Kidney tubule cell (primary cell): ENCODE measurements around the gene ABHD14A.

ENCODE experiments used
- DNase-seq: peaks from one replicate; pipeline ENCODE4 v3.0.0-alpha.2; 2018; ENCODE audit warnings: low spot score

Gene ABHD14A

DNA sequence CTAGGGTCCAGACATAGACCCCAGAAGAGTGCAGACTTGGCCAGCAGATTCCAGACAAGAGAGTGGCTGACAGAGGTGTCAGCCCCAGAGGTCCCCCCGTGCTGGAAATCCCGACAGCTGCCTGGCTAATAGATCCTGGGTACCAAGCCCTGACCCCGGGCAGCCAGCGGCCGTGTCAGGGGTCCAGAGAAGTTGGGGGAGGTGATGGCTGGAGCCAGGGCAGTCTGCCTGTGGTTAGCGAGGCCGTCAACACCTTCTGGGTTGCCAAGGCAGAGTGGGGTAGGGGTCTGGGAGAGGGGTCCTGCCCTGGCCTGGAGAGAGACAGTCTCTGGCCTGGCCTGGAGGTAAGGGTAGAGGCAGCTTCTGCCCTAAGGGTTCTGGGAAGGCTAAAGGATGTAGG, 45.9 kb downstream of the ABHD14A start:
- DNase-seq, result no peak

DNA sequence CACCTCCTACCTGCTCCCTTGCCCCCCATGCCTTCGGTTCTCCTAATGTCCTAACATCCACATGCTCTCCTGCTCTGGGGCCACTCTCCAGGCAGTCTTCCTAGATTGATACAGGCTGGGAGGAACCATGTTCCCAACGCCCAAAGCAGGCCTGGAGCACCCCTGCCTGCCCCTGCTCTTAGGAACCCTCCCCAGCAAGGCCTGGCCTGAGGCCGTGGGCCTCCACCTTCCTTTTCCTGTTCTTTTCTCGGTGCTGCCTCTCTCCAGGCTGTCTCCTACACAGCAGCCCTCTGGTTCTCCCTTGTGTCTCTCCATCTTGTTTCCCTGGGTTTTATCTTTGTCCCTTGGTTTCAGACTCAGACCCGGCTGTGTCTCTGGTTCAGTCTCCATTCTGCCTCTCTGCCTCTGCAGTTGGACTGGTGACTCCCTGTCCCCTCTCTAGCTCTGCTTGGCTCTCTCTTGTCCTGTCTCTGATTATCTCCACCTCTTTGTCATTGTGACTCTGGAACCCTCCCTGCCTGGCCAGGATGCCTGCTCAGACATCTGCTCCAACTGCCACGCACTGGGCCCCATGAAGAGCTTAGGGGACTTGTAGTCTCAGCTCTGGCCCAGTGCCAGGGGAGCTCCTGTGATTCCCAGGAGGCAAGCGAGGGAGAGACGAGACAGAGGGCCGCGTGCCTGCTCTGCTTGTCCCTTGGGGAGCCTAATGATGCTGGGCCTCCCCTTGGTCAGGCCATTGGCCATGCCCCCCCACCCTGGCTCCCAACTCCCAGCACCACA, 46.8 kb downstream of the ABHD14A start:
- DNase-seq, result no peak

DNA sequence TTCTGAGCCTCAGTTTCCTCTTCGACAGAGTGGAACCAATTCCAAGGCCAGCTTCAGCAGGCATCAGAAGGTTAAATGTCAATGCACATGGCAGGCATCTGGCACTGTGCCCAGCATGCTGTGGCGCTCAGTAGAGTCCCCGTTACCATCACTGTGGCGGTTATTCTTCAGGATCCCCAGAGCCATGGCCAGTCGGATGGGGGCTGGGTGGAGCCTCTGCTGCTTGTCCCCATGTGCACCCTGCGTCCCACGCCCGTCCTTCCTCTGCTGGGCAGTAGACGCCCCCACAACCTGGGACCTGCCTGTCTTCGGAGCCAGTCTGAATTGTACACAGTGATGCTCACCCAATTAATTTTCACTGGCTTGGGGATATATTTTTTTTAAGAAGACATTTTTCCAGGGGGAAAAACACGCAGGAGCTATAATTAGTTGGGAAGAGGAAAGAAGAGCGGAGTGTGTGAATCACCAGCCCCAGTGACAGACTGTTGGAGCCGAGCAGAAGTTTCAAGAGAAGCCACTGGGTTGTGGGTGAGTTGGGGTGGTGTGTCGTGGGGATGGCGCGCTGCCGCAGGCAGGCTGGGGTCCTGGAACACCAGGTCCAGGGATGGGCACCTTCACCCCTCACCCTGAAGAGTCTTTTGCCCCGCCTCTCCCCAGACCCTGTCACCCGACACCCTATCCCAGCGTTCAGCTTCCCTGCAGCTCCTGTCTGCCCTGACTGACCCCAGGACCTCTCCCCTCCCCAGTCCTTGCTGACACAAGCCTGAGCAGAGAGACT, 47.6 kb downstream of the ABHD14A start:
- no peak for DNase-seq

DNA sequence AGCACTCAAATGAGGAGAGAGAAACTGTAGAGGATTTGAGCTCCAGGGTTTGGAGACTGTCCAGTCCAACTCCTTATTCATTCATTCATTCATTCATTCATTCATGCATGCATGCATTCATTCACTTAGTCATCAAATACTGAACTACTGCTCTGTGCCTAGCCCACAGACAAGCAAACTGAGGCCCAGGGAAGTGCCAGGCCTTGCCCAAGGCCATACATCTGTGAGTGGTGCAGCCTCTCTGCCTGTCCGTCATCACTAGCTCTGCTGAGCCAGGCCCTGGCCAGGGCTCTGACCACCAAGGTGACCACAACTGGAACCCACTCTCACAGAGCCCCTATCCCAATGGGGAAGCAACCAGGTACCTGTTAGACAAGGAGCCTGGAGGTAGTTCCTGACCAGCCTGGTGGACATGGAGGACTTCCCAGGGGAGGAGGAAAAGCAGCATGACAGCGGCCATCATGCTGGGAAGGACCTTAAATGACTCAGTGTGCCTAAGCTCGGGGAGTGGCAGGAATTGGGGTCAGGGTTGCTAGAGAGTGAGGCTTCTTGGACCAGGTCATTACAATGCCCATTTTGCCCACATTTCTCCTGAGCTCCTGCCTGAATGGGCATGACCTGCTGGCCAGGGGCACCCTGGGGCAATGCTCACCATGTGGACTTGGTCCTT, 48.4 kb downstream of the ABHD14A start:
- DNase-seq, result no peak

DNA sequence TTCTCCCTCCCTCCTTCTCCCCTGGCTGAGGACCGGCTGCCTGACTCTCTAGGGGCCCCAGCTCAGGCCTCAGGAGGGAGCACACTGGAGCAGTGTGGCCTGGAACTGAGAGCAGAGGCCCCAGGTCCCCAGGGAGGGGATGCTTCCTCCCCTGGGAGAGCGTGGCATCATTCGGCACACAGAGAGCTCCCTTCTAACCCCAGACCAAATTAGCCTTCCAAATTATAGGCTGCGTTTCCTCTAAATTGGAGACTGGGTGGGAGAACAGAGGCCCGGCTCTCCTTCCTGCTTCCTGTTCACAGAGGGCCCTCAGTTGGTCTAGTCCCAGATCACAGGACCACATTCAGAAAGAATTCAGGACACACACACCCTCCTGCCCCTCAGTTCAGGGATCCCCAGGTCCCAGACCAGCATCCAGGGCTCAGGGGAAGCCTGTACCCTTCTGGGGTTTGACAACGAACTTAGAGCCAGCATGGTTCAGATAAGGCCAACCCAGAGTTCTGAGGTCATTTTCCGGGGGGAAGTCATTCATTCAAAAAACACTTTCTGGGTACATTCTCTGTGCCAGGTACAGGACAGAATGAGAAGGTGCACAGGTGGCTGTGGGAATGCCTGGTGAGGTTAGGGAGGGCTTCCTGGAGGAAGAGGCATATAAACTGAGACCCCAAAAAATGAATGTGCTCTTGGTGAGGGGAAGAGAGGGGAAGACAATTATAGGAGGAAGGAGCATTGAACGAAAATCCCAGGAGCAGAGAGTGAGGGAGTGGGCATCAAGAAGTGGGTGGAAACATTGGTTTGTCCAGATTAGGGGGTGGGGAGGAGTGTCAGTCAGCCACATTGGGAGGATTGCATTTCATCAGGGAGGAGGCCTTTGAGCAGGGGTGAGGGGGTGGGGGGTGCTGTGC, 49.2 kb downstream of the ABHD14A start:
- DNase-seq, result no peak

DNA sequence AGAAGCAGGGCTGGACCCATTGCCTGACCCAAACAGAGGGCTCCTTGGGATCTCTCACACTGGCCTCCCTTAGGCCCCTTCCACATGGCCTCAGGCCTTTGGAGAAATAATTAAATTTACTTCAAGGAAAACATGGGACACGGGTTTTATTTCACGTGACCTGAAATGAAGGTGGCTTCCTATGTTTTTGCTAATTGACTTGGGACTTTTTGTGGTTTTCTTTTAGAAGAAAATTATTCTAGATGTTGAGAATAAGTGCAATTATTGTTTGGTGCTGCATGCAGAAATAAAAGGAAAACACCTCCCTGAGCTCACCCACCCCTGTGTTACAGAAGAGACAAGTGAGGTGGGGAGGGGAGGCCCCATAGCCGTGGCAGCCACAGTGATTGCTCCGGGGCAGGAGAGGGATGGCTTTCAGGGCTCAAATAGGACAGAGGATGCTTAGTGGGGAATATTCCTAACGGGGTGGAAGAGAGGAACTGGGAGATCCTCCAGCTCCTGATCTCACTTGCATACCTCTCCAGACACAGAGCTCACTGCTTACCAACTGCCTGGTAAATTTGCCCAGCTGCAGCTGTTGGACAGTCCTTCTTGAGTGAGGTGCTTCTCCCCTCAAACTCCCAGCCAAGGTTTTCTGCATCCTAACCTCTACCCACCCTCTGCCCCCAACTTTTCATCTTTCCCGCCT, 50.0 kb downstream of the ABHD14A start:
- no peak for DNase-seq

DNA sequence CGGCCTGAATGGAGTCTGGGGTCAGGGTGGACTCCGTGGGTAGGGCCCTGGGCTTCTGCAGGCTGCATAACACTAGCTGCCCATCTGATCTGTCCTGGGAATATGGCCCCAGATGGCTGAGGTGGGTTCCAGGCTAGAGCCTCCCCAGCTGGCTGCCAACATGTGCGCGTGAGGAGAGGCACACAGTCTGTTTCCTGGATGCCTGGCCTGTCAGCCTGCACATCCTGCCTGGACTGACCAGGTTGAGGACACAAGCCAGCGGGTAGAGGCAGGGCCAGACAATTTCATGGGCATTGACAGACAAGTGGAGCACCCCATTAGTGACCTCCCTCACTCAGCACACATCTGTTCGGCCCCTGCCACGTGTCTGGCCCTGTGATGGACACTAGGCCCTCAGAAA, 50.6 kb downstream of the ABHD14A start:
- no peak for DNase-seq

DNA sequence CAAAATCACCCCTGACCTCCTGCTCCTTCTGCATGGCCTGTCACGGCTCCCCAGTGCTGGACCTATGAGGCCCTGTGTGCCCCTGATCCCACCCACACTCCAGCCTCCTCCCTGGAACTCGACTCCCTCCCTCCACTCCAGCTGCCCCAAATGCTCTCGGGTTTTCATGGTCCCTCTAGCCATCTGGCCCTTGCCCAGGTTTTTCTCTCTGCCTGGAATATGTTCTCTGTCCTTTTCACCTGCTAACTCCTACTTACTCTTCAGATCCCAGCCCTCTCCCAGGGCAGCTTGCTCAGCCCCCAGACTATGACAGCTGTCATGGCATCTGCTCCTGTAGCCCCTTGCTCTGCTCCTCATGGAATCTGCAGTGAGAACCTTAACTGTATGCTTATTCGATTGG, 51.2 kb downstream of the ABHD14A start:
- DNase-seq, result no peak

DNA sequence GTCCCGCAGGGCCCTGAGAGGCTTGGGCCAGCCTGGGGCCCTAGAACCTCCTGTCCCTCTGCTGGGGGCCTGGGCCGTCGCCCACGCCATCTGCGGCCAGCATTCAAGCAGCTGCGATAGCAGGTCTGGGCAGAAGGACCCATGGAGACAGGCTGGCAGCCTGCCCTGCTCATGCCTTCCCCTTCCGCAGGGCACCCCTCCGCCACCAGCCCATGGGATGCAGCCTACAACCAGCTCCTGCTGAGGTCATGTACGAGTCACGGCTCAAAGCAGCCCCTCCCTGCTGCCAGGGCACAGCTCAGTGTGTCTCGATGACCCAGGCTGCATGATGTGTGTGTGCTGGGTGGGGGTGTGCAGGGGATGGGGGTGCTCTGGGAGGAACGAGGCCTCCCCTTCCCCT, 53.7 kb downstream of the ABHD14A start:
- DNase-seq, result peak; percentile 15

DNA sequence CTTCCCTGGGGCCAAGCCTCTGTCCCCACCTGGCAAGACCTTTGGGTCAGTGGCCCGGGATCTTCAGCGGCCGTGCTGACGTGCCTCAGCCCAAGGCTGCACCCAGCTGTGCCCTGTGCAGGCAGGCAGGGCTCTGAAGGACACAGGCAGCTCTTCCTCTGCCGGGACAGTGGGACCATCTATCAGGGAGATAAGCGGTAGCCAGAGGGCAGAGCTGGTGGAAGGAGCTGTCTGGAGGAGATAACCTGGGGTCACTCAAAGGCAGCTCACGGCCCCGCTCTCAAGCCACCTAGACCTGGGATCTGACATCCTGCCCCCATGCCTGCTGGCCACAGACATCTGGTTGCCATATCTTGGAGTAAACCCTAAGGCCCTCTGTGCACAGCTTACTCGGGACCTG, 54.2 kb downstream of the ABHD14A start:
- no peak for DNase-seq

DNA sequence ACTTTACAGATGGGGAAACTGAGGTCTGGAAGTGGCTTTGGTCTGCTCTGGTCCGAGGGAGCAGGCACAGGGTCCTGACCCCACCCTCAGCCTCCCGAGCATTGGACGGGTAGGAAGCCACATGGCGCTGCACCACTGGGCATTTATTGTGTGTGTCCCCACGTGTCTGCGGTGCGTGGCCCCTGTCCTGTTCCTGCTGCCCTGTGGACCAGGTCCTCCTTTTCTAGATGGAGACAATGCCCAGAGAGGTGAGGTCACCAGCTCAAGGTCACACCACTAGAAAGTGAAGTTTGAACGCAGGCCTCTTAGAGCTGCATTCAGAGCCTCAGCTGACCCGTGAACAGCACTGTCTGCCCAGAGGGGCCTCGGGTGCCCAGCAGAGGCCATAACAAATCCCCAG, 54.7 kb downstream of the ABHD14A start:
- DNase-seq, result no peak
